Neural crest cell (in vitro differentiated cells): ENCODE measurements around the gene TMEM39B. TPM values are rescaled to one million over a fixed set of nuclear protein-coding genes. Genes with fewer than 3 reads are reported as not detected.
"Not testable (repeated sequence)": the region's sequence is repeated elsewhere in the genome, so short reads cannot be mapped to it uniquely, and the experiment has no call there.

Experiments used
- DNase-seq: peaks from one replicate; pipeline ENCODE4 v3.0.0; 2021; ENCODE audit warnings: low read depth, mixed read lengths, low spot score
- H3K27ac Mint-ChIP-seq: one replicate; pipeline ENCODE4 v1.8.0; 2021; ENCODE audit warnings: mild to moderate bottlenecking, mixed read lengths; ENCODE audit not compliant: unreplicated experiment
- H3K27me3 Mint-ChIP-seq: 2 replicates; pipeline ENCODE4 v1.8.0; 2021; ENCODE audit warnings: low read depth, mild to moderate bottlenecking, mixed read lengths
- H3K36me3 Mint-ChIP-seq: 2 replicates; pipeline ENCODE4 v1.8.0; 2021; ENCODE audit warnings: low read depth, mild to moderate bottlenecking, mixed read lengths
- H3K4me1 Mint-ChIP-seq: 2 replicates; pipeline ENCODE4 v1.8.0; 2021; ENCODE audit warnings: mixed read lengths
- H3K4me3 Mint-ChIP-seq: one replicate; pipeline ENCODE4 v1.8.0; 2021; ENCODE audit warnings: mild to moderate bottlenecking, mixed read lengths
- H3K9me3 Mint-ChIP-seq: 2 replicates; pipeline ENCODE4 v1.8.0; 2021; ENCODE audit warnings: mixed read lengths
- CTCF ChIP-seq: fragments of 200-600 bp; sonication (generic); conservative IDR thresholded peaks from 2 replicates; pipeline ENCODE4 v1.5.0; 2021; ENCODE audit warnings: antibody characterized with exemption, mild to moderate bottlenecking
- total RNA-seq: library from RNA; stranded (reverse); gene quantifications from 2 replicates; pipeline ENCODE4 v1.2.1, GENCODE V29; 2021

The TMEM39B gene
- total RNA-seq, 1 donor from 2014 or later: 34.8 TPM

GRCh38 chr1:32116531-32116930 lies 43.8 kb downstream of the TMEM39B start:
- H3K27ac Mint-ChIP-seq: no peak overlapping the region
- no peaks in the 10 kb centered on the region for H3K9me3 Mint-ChIP-seq
- DNase-seq: no peak
- peaks cover 7% of the 10 kb centered on the region for H3K4me1 Mint-ChIP-seq
- no peaks in the 10 kb centered on the region for H3K36me3 Mint-ChIP-seq
- TF ChIP-seq CTCF: no peak
- no peaks in the 10 kb centered on the region for H3K27me3 Mint-ChIP-seq
- no peak overlapping the region for H3K4me3 Mint-ChIP-seq

DNA sequence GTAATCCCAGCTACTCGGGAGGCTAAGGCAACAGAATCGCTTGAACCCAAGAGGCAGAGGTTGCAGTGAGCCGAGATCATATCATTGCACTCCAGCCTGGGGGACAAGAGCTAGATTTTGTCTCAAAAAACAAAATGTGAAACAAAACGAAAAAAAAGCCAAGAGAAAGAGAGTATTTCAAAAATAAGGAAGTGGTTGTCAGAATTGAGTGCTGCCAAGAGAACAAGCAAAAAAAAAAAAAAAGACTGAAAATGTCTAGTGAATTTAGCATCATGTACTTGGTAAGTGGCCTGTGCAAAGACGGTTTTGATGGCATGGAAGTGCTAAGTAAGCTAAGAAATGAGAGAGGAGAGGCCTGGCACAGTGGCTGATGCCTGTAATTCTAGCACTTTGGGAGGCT lies 49.4 kb downstream of the TMEM39B start:
- DNase-seq: no peak
- Mint-ChIP-seq H3K4me3 (no peak overlapping the region), H3K4me1 (peaks cover 7% of the 10 kb centered on the region), H3K9me3 (no peaks in the 10 kb centered on the region), H3K27me3 (no peaks in the 10 kb centered on the region), H3K27ac (no peak overlapping the region), H3K36me3 (no peaks in the 10 kb centered on the region)
- TF ChIP-seq CTCF: no peak

DNA sequence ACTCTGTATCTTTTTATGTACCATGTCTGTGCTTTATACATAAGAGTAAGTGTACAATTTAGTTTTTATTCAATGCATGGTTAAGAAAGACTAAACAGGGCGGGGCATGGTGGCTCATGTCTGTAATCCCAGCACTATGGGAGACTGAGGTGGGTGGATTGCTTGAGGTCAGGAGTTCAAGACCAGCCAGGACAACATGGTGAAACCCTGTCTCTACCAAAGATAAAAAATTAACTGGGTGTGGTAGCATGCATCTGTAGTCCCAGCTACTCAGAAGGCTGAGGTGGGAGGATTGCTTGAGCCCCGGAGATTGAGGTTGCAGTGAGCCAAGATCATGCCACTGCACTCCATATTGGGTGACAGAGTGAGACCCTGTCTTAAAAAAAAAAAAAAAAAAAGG lies 50.6 kb downstream of the TMEM39B start:
- H3K27me3 Mint-ChIP-seq, H3K9me3 Mint-ChIP-seq, H3K27ac Mint-ChIP-seq, DNase-seq, H3K36me3 Mint-ChIP-seq, H3K4me3 Mint-ChIP-seq: not testable (repeated sequence)
- peaks cover 20% of the 10 kb centered on the region for H3K4me1 Mint-ChIP-seq

DNA sequence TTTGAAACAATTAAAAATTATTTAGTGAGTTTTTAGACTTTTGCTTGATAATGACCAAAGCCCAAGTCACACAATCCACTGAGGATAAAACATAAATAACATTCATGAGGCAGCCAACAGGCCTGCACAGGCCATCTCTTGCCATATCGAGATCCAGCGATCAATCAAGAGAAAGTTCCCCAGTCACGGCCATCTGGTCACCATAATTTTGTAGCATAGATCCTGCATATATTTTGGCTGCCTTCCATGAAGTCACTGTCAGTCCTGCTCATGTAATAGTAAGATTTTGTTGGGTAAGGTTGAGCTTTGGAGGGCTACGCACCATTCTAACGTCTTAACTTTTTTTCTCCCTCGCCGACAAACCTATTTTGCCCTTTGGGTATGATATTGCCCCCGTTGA lies 52.6 kb downstream of the TMEM39B start:
- no peaks in the 10 kb centered on the region for H3K36me3 Mint-ChIP-seq
- no peaks in the 10 kb centered on the region for H3K9me3 Mint-ChIP-seq
- no peak overlapping the region for H3K27ac Mint-ChIP-seq
- TF ChIP-seq CTCF: no peak
- peaks cover 26% of the 10 kb centered on the region for H3K4me1 Mint-ChIP-seq
- no peak overlapping the region for H3K4me3 Mint-ChIP-seq
- no peak for DNase-seq
- H3K27me3 Mint-ChIP-seq: no peaks in the 10 kb centered on the region

DNA sequence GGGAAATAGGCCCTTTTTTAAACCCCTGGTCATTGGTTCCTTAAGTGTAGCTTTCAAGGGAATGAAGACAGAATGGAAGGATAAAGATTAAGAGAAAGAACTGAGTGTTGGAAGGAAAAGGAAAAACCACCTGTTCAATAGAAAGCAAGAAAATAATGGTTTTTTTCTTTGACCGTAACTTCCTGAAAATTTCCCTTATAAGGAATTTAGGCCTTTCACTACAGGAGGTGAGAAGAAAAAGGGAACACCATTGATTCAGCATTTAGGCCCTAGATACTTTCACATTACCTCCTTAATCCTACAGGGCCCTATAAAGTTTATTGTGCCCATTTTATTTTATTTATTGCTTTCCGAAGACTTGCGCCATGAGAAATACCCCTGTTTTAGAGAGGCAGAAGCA lies 54.0 kb downstream of the TMEM39B start:
- H3K9me3 Mint-ChIP-seq: no peaks in the 10 kb centered on the region
- no peak for DNase-seq
- no peak for TF ChIP-seq CTCF
- no peaks in the 10 kb centered on the region for H3K27me3 Mint-ChIP-seq
- H3K4me1 Mint-ChIP-seq: peaks cover 26% of the 10 kb centered on the region
- H3K4me3 Mint-ChIP-seq: no peak overlapping the region
- no peak overlapping the region for H3K27ac Mint-ChIP-seq
- H3K36me3 Mint-ChIP-seq: no peaks in the 10 kb centered on the region

DNA sequence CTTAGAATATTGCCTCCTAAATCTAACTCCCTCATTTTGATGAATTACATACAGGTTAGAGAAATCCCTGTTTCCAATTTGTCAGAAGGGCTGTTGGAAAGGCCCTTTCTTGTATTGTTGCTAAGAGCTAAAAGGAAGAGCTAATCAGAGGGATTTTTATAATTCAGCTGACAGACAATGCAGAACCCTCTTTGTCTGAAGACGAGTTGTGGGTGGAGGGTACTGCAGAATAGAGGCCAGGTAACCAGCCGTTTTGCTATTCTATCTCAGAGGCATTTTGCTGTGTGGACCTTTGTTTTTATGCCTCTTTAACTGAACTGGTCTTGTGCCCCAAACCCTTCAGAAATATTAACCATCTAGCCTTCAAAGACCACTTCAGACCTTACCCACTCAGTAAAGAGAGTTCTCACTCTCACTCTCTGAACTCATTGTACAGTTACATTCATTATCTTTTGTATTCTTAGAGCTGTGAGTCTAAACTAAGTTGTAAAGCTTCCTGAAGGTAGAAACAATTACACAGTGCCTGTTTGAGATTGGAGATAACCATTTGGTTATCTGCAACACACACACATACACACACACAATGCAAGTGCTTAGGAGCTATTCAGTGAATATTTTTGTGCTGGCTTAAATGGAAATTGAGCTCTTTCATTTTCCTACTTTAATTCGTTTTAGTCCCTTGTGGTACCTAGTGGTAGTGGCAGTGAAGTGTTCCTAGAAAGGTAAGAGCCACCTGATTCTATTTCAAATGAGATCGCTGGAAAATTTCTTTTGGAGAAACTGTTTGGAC lies 54.9 kb downstream of the TMEM39B start:
- H3K4me3 Mint-ChIP-seq: no peak overlapping the region
- TF ChIP-seq CTCF: peak; percentile 44
- no peaks in the 10 kb centered on the region for H3K9me3 Mint-ChIP-seq
- H3K27me3 Mint-ChIP-seq: no peaks in the 10 kb centered on the region
- peaks cover 26% of the 10 kb centered on the region for H3K4me1 Mint-ChIP-seq
- H3K36me3 Mint-ChIP-seq: no peaks in the 10 kb centered on the region
- no peak for DNase-seq
- peak overlapping the region; percentile 12 for H3K27ac Mint-ChIP-seq
